SU-DHL-6 (cell line): ENCODE results near the gene RNF166.

ENCODE experiments used
- H2AFZ ChIP-seq: fragments of 200-600 bp; sonication (generic); 2 replicates; pipeline ENCODE4 v1.6.1; 2014; ENCODE audit warnings: low read depth, mild to moderate bottlenecking, moderate library complexity, mixed read lengths, antibody characterized with exemption, low read length; ENCODE audit not compliant: severe bottlenecking
- H3F3A ChIP-seq: fragments of 200-600 bp; shearing (Covaris generic); 2 replicates; pipeline ENCODE4 v1.6.0; 2016; ENCODE audit warnings: antibody characterized with exemption, mild to moderate bottlenecking; ENCODE audit not compliant: insufficient read depth
- H3K27ac ChIP-seq: fragments of 200-600 bp; sonication (generic); 2 replicates; pipeline ENCODE4 v1.5.1; 2016; ENCODE audit warnings: low read depth, mild to moderate bottlenecking, low read length, moderate library complexity, mixed read lengths
- H3K27me3 ChIP-seq: fragments of 200-600 bp; sonication (generic), shearing (Covaris generic); 2 replicates; pipeline ENCODE4 v1.6.0; 2014; ENCODE audit warnings: mild to moderate bottlenecking, low read length
- H3K36me3 ChIP-seq: fragments of 200-600 bp; sonication (generic); 2 replicates; pipeline ENCODE4 v1.6.1; 2014; ENCODE audit warnings: mild to moderate bottlenecking, low read length, mixed read lengths
- H3K4me2 ChIP-seq: fragments of 300-600, 200-600 bp; shearing (Covaris generic), sonication (generic); 2 replicates; pipeline ENCODE4 v1.6.0; 2014; ENCODE audit warnings: low read length, low read depth, mild to moderate bottlenecking; ENCODE audit not compliant: poor library complexity, severe bottlenecking
- H3K4me3 ChIP-seq: fragments of 200-600 bp; sonication (generic); 2 replicates; pipeline ENCODE4 v1.5.1; 2014; ENCODE audit warnings: antibody characterized with exemption, low read length, mild to moderate bottlenecking, mixed read lengths; ENCODE audit not compliant: insufficient read depth, poor library complexity, severe bottlenecking
- H3K79me2 ChIP-seq: fragments of 200-600 bp; sonication (generic); 2 replicates; pipeline ENCODE4 v1.6.1; 2014; ENCODE audit warnings: mild to moderate bottlenecking, low read length, moderate library complexity; ENCODE audit not compliant: insufficient read depth
- H3K9ac ChIP-seq: fragments of 200-600 bp; sonication (generic); 2 replicates; pipeline ENCODE4 v1.7.0; 2014; ENCODE audit warnings: mild to moderate bottlenecking, low read length
- H3K9me2 ChIP-seq: fragments of 200-600 bp; sonication (generic); replicated peaks from 2 replicates; pipeline ENCODE4 v1.6.1; 2014; ENCODE audit warnings: low read length; ENCODE audit not compliant: insufficient read depth
- H3K9me3 ChIP-seq: fragments of 200-600 bp; sonication (generic); 2 replicates; pipeline ENCODE4 v1.6.1; 2014; ENCODE audit warnings: low read length, mixed read lengths; ENCODE audit not compliant: insufficient read depth
- H4K20me1 ChIP-seq: fragments of 200-600 bp; sonication (generic); 2 replicates; pipeline ENCODE4 v1.6.1; 2014; ENCODE audit warnings: low read depth, mild to moderate bottlenecking, antibody characterized with exemption, low read length, moderate library complexity, mixed read lengths
- EZH2phosphoT487 ChIP-seq: fragments of 200-600 bp; sonication (generic), shearing (Covaris generic); conservative IDR thresholded peaks from 2 replicates; pipeline ENCODE4 v1.6.1; 2018; ENCODE audit warnings: mild to moderate bottlenecking, antibody characterized with exemption, low read length, moderate library complexity, mixed read lengths
- TF ChIP-seq, protein P1 (sequence below): fragments of 200-600 bp; sonication (generic); IDR thresholded peaks from one replicate; pipeline ENCODE4 v1.5.1; 2017; ENCODE audit warnings: antibody characterized with exemption, mild to moderate bottlenecking, low read length, moderate library complexity; ENCODE audit not compliant: insufficient read depth, poor library complexity, severe bottlenecking

The RNF166 gene

GRCh38 chr16:88734361-88734728 lies 28.1 kb upstream of the RNF166 start:
- TF ChIP-seq EZH2phosphoT487, result no peak
- TF ChIP-seq, protein P1, sequence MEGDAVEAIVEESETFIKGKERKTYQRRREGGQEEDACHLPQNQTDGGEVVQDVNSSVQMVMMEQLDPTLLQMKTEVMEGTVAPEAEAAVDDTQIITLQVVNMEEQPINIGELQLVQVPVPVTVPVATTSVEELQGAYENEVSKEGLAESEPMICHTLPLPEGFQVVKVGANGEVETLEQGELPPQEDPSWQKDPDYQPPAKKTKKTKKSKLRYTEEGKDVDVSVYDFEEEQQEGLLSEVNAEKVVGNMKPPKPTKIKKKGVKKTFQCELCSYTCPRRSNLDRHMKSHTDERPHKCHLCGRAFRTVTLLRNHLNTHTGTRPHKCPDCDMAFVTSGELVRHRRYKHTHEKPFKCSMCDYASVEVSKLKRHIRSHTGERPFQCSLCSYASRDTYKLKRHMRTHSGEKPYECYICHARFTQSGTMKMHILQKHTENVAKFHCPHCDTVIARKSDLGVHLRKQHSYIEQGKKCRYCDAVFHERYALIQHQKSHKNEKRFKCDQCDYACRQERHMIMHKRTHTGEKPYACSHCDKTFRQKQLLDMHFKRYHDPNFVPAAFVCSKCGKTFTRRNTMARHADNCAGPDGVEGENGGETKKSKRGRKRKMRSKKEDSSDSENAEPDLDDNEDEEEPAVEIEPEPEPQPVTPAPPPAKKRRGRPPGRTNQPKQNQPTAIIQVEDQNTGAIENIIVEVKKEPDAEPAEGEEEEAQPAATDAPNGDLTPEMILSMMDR, result no peak
- no peaks in the 10 kb centered on the region for H3K36me3 ChIP-seq
- no peak overlapping the region for H3K4me2 ChIP-seq
- no peaks in the 10 kb centered on the region for H3K27me3 ChIP-seq
- H2AFZ ChIP-seq, result no peak overlapping the region
- no peaks in the 10 kb centered on the region for H3K9me3 ChIP-seq
- no peak overlapping the region for H3K27ac ChIP-seq
- no peak overlapping the region for H3K9ac ChIP-seq
- no peaks in the 10 kb centered on the region for H3F3A ChIP-seq
- no peaks in the 10 kb centered on the region for H3K9me2 ChIP-seq
- no peaks in the 10 kb centered on the region for H3K79me2 ChIP-seq
- H3K4me3 ChIP-seq, result no peak overlapping the region
- H4K20me1 ChIP-seq, result no peaks in the 10 kb centered on the region

DNA sequence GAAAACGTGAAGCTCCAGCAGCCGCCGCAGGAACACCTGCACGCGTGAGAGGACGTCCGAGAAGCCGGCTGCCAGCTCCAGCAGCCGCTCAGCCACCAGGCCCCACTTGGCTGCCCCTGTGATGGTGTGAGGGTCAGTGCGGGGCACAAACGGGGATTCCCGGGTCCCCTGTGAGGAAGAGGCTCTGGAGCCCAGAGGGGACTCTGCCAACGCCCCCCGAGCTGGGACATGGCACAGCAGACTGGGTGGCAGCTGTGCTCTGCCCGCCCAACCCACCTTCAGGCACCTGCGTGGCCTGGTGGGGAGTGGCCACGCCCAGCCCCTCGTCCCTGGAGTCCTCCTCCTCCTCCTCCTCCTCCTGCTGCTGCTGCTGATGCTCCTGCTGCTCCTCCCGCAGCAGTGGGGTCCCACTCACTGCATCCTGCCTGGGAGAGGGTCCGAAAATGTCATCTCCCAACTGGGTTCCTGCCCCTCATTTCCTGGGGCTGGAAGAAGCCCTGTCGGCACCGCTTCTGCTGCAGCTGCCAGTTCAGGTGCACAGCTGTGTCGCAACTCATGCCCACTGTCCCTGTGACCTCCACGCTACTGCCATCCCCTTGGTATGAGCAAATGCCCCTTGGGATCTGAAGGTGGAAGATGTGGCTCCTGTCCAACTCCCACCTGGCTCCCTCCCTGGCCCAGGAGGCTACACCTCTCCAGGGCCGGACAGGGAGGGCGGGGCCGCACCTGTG lies 27.6 kb upstream of the RNF166 start:
- Histone ChIP-seq H3K36me3 (no peaks in the 10 kb centered on the region), H3K9me3 (no peaks in the 10 kb centered on the region), H3K27ac (no peak overlapping the region), H3K9ac (no peak overlapping the region), H2AFZ (no peak overlapping the region), H3K27me3 (no peaks in the 10 kb centered on the region), H3K4me3 (no peak overlapping the region), H3K79me2 (no peaks in the 10 kb centered on the region), H3K4me2 (no peak overlapping the region), H3F3A (no peaks in the 10 kb centered on the region), H3K9me2 (no peaks in the 10 kb centered on the region), H4K20me1 (no peaks in the 10 kb centered on the region)
- TF ChIP-seq EZH2phosphoT487, result no peak

DNA sequence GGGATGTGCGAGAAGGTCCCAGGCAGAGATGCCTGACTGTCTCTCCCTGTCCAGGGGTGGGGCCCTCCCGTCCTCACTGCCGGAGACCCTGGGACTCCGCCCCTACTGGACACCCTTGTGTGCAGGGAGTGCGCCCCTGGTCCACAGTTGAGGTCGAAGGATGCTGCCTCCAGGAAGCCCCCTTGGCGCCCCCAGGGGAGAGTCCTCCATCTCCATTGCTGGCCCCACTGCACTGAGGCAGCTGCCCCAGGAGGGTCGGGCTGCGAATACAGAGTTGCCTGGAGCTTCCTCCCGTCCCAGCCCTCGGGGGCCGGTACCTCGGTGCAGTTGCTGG lies 26.7 kb upstream of the RNF166 start:
- Histone ChIP-seq H2AFZ (no peak overlapping the region), H3K79me2 (no peaks in the 10 kb centered on the region), H3K27me3 (no peaks in the 10 kb centered on the region), H3K4me2 (no peak overlapping the region), H3K27ac (no peak overlapping the region), H3K9me3 (no peaks in the 10 kb centered on the region), H3K36me3 (no peaks in the 10 kb centered on the region), H4K20me1 (no peaks in the 10 kb centered on the region), H3K9ac (no peak overlapping the region), H3K4me3 (no peak overlapping the region), H3K9me2 (no peaks in the 10 kb centered on the region), H3F3A (no peaks in the 10 kb centered on the region)
- TF ChIP-seq, protein P1, result no peak
- no peak for TF ChIP-seq EZH2phosphoT487

GRCh38 chr16:88732172-88732960 lies 26.2 kb upstream of the RNF166 start:
- Histone ChIP-seq H3K4me2 (no peak overlapping the region), H4K20me1 (no peaks in the 10 kb centered on the region), H3K79me2 (no peaks in the 10 kb centered on the region), H3K27me3 (no peaks in the 10 kb centered on the region), H2AFZ (no peak overlapping the region), H3K9ac (no peak overlapping the region), H3K36me3 (no peaks in the 10 kb centered on the region), H3K27ac (no peak overlapping the region), H3K9me3 (no peaks in the 10 kb centered on the region), H3K9me2 (no peaks in the 10 kb centered on the region), H3K4me3 (no peak overlapping the region), H3F3A (no peaks in the 10 kb centered on the region)
- TF ChIP-seq, protein P1, result no peak
- TF ChIP-seq EZH2phosphoT487, result no peak
